NCI-H146 treated with DMSO at 0.1 percent for 48 hours (cell line): ENCODE data around the gene PCBD2.

ENCODE experiments used
- DNase-seq: peaks from one replicate; lab custom pipeline; 2025; ENCODE audit not compliant: unreplicated experiment; lab: John Stamatoyannopoulos, UW

The PCBD2 gene

GRCh38 chr5:135004376-135004775, 99.4 kb downstream of the PCBD2 start:
- DNase-seq, result no peak

GRCh38 chr5:135005076-135005475, 100.1 kb downstream of the PCBD2 start:
- no peak for DNase-seq

GRCh38 chr5:135007305-135007704, 102.4 kb downstream of the PCBD2 start:
- DNase-seq, result no peak

- DNase-seq, result no peak
Observed at GRCh38 chr5:135007749-135008363, 102.9 kb downstream of the PCBD2 start.

GRCh38 chr5:135008556-135008955, 103.6 kb downstream of the PCBD2 start:
- no peak for DNase-seq

- peak; percentile 83 for DNase-seq
Observed at GRCh38 chr5:135008981-135009735, 104.2 kb downstream of the PCBD2 start.

- no peak for DNase-seq
Observed at GRCh38 chr5:135009736-135010501, 105.0 kb downstream of the PCBD2 start.

- no peak for DNase-seq
Observed at GRCh38 chr5:135010502-135011354, 105.8 kb downstream of the PCBD2 start.

GRCh38 chr5:135011355-135012032, 106.6 kb downstream of the PCBD2 start:
- no peak for DNase-seq

GRCh38 chr5:135012033-135012588, 107.2 kb downstream of the PCBD2 start:
- no peak for DNase-seq
